Neural cell (in vitro differentiated cells): Measurements from ENCODE around the gene PRRG4. TPM values are rescaled to one million over a fixed set of nuclear protein-coding genes. Genes with fewer than 3 reads are reported as not detected.

ENCODE experiments used
- H2AFZ ChIP-seq: fragments of 200-600, 300-800 bp; sonication (generic), shearing (Covaris generic); 2 replicates; pipeline ENCODE4 v1.6.0; 2014; ENCODE audit warnings: low read depth, mild to moderate bottlenecking, antibody characterized with exemption, low read length, moderate library complexity
- H3F3A ChIP-seq: fragments of 200-600 bp; shearing (Covaris generic); 2 replicates; pipeline ENCODE4 v1.6.1; 2016; ENCODE audit warnings: mild to moderate bottlenecking, moderate library complexity, mixed read lengths, antibody characterized with exemption, low read length; ENCODE audit not compliant: insufficient read depth, poor library complexity, severe bottlenecking
- H3K27ac ChIP-seq: fragments of 200-600, 300-800 bp; sonication (generic), shearing (Covaris generic); 2 replicates; pipeline ENCODE4 v1.5.1; 2014; ENCODE audit warnings: mild to moderate bottlenecking, low read length, moderate library complexity
- H3K27me3 ChIP-seq: fragments of 300-800, 200-600 bp; sonication (generic), shearing (Covaris generic); 2 replicates; pipeline ENCODE4 v1.6.0; 2014; ENCODE audit warnings: mild to moderate bottlenecking, low read depth, low read length, moderate library complexity; ENCODE audit not compliant: insufficient read depth
- H3K36me3 ChIP-seq: fragments of 300-800, 200-600 bp; sonication (generic), shearing (Covaris generic); 2 replicates; pipeline ENCODE4 v1.5.1; 2014; ENCODE audit warnings: mild to moderate bottlenecking, antibody characterized with exemption, low read length, moderate library complexity; ENCODE audit not compliant: insufficient read depth
- H3K4me2 ChIP-seq: fragments of 300-800, 200-600 bp; sonication (generic), shearing (Covaris generic); 2 replicates; pipeline ENCODE4 v1.6.0; 2014; ENCODE audit warnings: mild to moderate bottlenecking, low read length
- H3K4me3 ChIP-seq: fragments of 300-800, 200-600 bp; sonication (generic), shearing (Covaris generic); 2 replicates; pipeline ENCODE4 v1.5.1; 2014; ENCODE audit warnings: mild to moderate bottlenecking, low read length, moderate library complexity
- H3K79me2 ChIP-seq: fragments of 200-600 bp; shearing (Covaris generic); replicated peaks from 2 replicates; pipeline ENCODE4 v1.6.0; 2014; ENCODE audit warnings: mild to moderate bottlenecking, low read length, moderate library complexity; ENCODE audit not compliant: insufficient read depth
- H3K9ac ChIP-seq: fragments of 300-800, 200-600 bp; sonication (generic), shearing (Covaris generic); 2 replicates; pipeline ENCODE4 v1.6.1; 2016; ENCODE audit warnings: mild to moderate bottlenecking, low read length, mixed read lengths
- H3K9me2 ChIP-seq: fragments of 200-600 bp; shearing (Covaris generic); 2 replicates; pipeline ENCODE4 v1.6.1; 2016; ENCODE audit warnings: mild to moderate bottlenecking, low read length, mixed read lengths; ENCODE audit not compliant: insufficient read depth
- H3K9me3 ChIP-seq: fragments of 200-600, 300-800 bp; sonication (generic), shearing (Covaris generic); 2 replicates; pipeline ENCODE4 v1.6.1; 2016; ENCODE audit warnings: mild to moderate bottlenecking, mixed run types, low read length, moderate library complexity, mixed read lengths
- H4K20me1 ChIP-seq: fragments of 200-600 bp; shearing (Covaris generic); 2 replicates; pipeline ENCODE4 v1.6.1; 2016; ENCODE audit warnings: mild to moderate bottlenecking, mixed run types; ENCODE audit not compliant: insufficient read depth
- CTCF ChIP-seq: fragments of 450-650 bp; IDR thresholded peaks from 2 replicates; pipeline ENCODE4 v1.5.1; 2014; ENCODE audit warnings: antibody characterized with exemption, mild to moderate bottlenecking, moderate library complexity; ENCODE audit not compliant: poor library complexity, severe bottlenecking
- EP300 ChIP-seq: fragments of 450-650 bp; conservative IDR thresholded peaks from 2 replicates; pipeline ENCODE4 v1.6.1; 2014; ENCODE audit warnings: antibody characterized with exemption, mild to moderate bottlenecking, moderate library complexity; ENCODE audit not compliant: poor library complexity, severe bottlenecking
- EZH2 ChIP-seq: fragments of 200-600, 300-800 bp; shearing (Covaris generic), sonication (generic); IDR thresholded peaks from 2 replicates; pipeline ENCODE4 v1.6.1; 2014; ENCODE audit warnings: antibody characterized with exemption, low read length, borderline replicate concordance, mild to moderate bottlenecking; ENCODE audit not compliant: insufficient read depth, poor library complexity, severe bottlenecking
- MXI1 ChIP-seq: fragments of 450-650 bp; conservative IDR thresholded peaks from 2 replicates; pipeline ENCODE4 v1.6.1; 2014; ENCODE audit warnings: antibody characterized with exemption, mild to moderate bottlenecking; ENCODE audit not compliant: poor library complexity, severe bottlenecking
- POLR2AphosphoS5 ChIP-seq: IDR thresholded peaks from 2 replicates; pipeline ENCODE4 v1.6.1; 2012
- RAD21 ChIP-seq: fragments of 450-650 bp; conservative IDR thresholded peaks from 2 replicates; pipeline ENCODE4 v1.6.1; 2014; ENCODE audit warnings: antibody characterized with exemption, mild to moderate bottlenecking, moderate library complexity
- SMC3 ChIP-seq: fragments of 450-650 bp; conservative IDR thresholded peaks from 2 replicates; pipeline ENCODE4 v1.6.1; 2014; ENCODE audit warnings: antibody characterized with exemption, mild to moderate bottlenecking, moderate library complexity; ENCODE audit not compliant: poor library complexity
- TAF1 ChIP-seq: IDR thresholded peaks from 2 replicates; pipeline ENCODE4 v1.6.1; 2012; ENCODE audit warnings: low read depth
- polyA plus RNA-seq: library from polyadenylated mRNA; depleted of rRNA; stranded (reverse); fragments of >200 nt; gene quantifications from 2 replicates; pipeline ENCODE4 v1.2.3, GENCODE V29; 2014
- TF ChIP-seq, protein P1 (sequence below): IDR thresholded peaks from 2 replicates; pipeline ENCODE4 v1.6.1; 2012; ENCODE audit warnings: borderline replicate concordance

Gene PRRG4
- polyA plus RNA-seq, 1 donor from 2014 or later, result not detected

DNA sequence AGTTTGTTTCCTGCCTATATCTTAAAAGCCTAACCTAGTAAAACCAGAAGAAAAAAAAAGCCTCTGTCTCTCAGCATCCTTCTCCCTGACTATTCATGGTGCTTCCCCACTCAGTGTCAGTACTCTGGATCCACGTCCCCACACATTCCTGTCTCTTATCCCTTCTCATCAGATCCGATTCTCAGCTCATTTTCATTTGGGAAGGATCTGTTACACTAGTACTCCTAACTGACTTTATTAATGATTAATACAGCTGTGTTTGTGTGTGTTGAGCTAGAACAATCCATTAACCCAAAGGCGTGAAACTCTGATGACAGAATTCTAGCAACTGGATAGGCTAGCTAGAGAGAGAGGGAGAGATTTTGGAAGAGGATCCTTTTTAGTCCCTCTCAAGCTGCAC is 1.5 kb downstream of the PRRG4 start:
- H3K27me3 ChIP-seq, result peaks cover 40% of the 10 kb centered on the region
- H3K4me2 ChIP-seq, result no peak overlapping the region
- H3K79me2 ChIP-seq, result no peaks in the 10 kb centered on the region
- H3K36me3 ChIP-seq, result no peaks in the 10 kb centered on the region
- TF ChIP-seq EP300, result no peak
- no peak for TF ChIP-seq TAF1
- TF ChIP-seq EZH2, result no peak
- no peak for TF ChIP-seq SMC3
- no peak for TF ChIP-seq MXI1
- TF ChIP-seq POLR2AphosphoS5, result no peak
- TF ChIP-seq, protein P1, sequence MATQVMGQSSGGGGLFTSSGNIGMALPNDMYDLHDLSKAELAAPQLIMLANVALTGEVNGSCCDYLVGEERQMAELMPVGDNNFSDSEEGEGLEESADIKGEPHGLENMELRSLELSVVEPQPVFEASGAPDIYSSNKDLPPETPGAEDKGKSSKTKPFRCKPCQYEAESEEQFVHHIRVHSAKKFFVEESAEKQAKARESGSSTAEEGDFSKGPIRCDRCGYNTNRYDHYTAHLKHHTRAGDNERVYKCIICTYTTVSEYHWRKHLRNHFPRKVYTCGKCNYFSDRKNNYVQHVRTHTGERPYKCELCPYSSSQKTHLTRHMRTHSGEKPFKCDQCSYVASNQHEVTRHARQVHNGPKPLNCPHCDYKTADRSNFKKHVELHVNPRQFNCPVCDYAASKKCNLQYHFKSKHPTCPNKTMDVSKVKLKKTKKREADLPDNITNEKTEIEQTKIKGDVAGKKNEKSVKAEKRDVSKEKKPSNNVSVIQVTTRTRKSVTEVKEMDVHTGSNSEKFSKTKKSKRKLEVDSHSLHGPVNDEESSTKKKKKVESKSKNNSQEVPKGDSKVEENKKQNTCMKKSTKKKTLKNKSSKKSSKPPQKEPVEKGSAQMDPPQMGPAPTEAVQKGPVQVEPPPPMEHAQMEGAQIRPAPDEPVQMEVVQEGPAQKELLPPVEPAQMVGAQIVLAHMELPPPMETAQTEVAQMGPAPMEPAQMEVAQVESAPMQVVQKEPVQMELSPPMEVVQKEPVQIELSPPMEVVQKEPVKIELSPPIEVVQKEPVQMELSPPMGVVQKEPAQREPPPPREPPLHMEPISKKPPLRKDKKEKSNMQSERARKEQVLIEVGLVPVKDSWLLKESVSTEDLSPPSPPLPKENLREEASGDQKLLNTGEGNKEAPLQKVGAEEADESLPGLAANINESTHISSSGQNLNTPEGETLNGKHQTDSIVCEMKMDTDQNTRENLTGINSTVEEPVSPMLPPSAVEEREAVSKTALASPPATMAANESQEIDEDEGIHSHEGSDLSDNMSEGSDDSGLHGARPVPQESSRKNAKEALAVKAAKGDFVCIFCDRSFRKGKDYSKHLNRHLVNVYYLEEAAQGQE, result no peak
- no peak for TF ChIP-seq CTCF
- no peak for TF ChIP-seq RAD21
- H3K9me3 ChIP-seq, result no peaks in the 10 kb centered on the region
- H3K27ac ChIP-seq, result no peak overlapping the region
- H3K9me2 ChIP-seq, result no peaks in the 10 kb centered on the region
- no peak overlapping the region for H2AFZ ChIP-seq
- H4K20me1 ChIP-seq, result no peaks in the 10 kb centered on the region
- no peak overlapping the region for H3K9ac ChIP-seq
- H3K4me3 ChIP-seq, result no peak overlapping the region
- no peaks in the 10 kb centered on the region for H3F3A ChIP-seq

GRCh38 chr11:32833921-32834320 is 4.2 kb downstream of the PRRG4 start:
- Histone ChIP-seq H4K20me1 (no peaks in the 10 kb centered on the region), H3K9me3 (no peaks in the 10 kb centered on the region), H3K4me2 (no peak overlapping the region), H3K36me3 (no peaks in the 10 kb centered on the region), H3F3A (no peaks in the 10 kb centered on the region), H3K79me2 (no peaks in the 10 kb centered on the region), H3K9ac (no peak overlapping the region), H3K4me3 (no peak overlapping the region), H3K27me3 (peaks cover 28% of the 10 kb centered on the region), H3K27ac (no peak overlapping the region), H2AFZ (no peak overlapping the region), H3K9me2 (no peaks in the 10 kb centered on the region)
- TF ChIP-seq, protein P1, result no peak
